HG02642 (cell line): ENCODE results near the gene AGMAT.

Experiments
- ATAC-seq: cut with Tn5 transposase; IDR thresholded peaks from one replicate; pipeline ENCODE4 v1.9.1; 2021; ENCODE audit warnings: mild to moderate bottlenecking; ENCODE audit not compliant: unreplicated experiment, poor library complexity

The AGMAT gene

GRCh38 chr1:15584489-15585363 lies at the start of gene AGMAT:
Gene AGMAT (minus strand): TSS chr1:15585051. CDS start chr1:15584967, 84 bp downstream.
- no peak for ATAC-seq

GRCh38 chr1:15633756-15634420 lies 49.0 kb upstream of the AGMAT start:
- no peak for ATAC-seq

GRCh38 chr1:15628003-15628402 lies 43.2 kb upstream of the AGMAT start:
- peak; percentile 13 for ATAC-seq

GRCh38 chr1:15627343-15627988 lies 42.6 kb upstream of the AGMAT start:
- peak; percentile 79 for ATAC-seq

- no peak for ATAC-seq
Observed at GRCh38 chr1:15626269-15626950, 41.6 kb upstream of the AGMAT start.

GRCh38 chr1:15625056-15625917 lies 40.4 kb upstream of the AGMAT start:
- ATAC-seq = no peak

- ATAC-seq = no peak
Observed at GRCh38 chr1:15624133-15624714, 39.4 kb upstream of the AGMAT start.

- no peak for ATAC-seq
Observed at GRCh38 chr1:15623435-15623834, 38.6 kb upstream of the AGMAT start.

- ATAC-seq = no peak
Observed at GRCh38 chr1:15622712-15623373, 38.0 kb upstream of the AGMAT start.

- no peak for ATAC-seq
Observed at GRCh38 chr1:15621975-15622374, 37.1 kb upstream of the AGMAT start.

- no peak for ATAC-seq
Observed at GRCh38 chr1:15620902-15621682, 36.2 kb upstream of the AGMAT start.

GRCh38 chr1:15620155-15620545 lies 35.3 kb upstream of the AGMAT start:
- no peak for ATAC-seq

GRCh38 chr1:15618655-15619525 lies 34.0 kb upstream of the AGMAT start:
- no peak for ATAC-seq

GRCh38 chr1:15618077-15618654 lies 33.3 kb upstream of the AGMAT start:
- peak; percentile 11 for ATAC-seq

GRCh38 chr1:15617173-15618076 lies 32.6 kb upstream of the AGMAT start, which contains the start of gene DDI2:
Gene DDI2 (plus strand): TSS chr1:15617458. CDS start chr1:15617671, 213 bp downstream.
- peak; percentile 83 for ATAC-seq
